ENCODE results near the gene MMRN2. TPM values are rescaled to one million over a fixed set of nuclear protein-coding genes. Genes with fewer than 3 reads are reported as not detected.

The MMRN2 gene
- total RNA-seq, 1 experiment from 2014 or later, result 0.64 TPM

DNA sequence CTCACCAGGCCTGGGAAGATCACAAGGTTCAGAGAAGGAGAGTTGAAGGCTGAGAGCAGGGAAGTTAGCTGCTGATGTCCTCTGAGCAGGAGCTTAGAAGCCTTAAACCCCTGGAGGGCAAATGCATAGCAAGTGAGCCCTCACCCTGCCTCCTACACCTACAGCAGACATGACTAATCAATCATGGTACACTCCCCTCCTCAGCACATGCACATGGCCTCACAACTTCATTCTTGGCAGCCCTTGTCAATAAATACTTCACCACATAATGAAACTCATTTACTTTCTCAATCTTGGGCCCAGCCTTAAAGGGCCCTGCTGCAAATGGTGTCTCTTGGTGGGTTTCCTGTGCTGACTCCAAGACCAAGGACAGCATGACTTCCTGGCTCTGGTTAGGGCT, 12.9 kb downstream of the MMRN2 start:
- Mint-ChIP-seq H3K4me1 (ENCODE audit: low read depth, unreplicated experiment) (no peaks in the 10 kb centered on the region), H3K4me3 (ENCODE audit: unreplicated experiment) (no peak overlapping the region), H3K27me3 (ENCODE audit: insufficient read depth, unreplicated experiment) (no peaks in the 10 kb centered on the region), H3K36me3 (ENCODE audit: insufficient read depth, unreplicated experiment) (peaks cover 8% of the 10 kb centered on the region), H3K27ac (ENCODE audit: unreplicated experiment) (no peak overlapping the region), H3K9me3 (ENCODE audit: unreplicated experiment) (no peaks in the 10 kb centered on the region)
- intact Hi-C loops (cut with micrococcal nuclease; ENCODE audit: unreplicated experiment), result no loop called here
- BruUV-seq (replicated peaks), result no TSS peak
- no peaks in the 10 kb centered on the region for H3K27me3 ChIP-seq (replicated peaks; ENCODE audit: control insufficient read depth, insufficient read depth, low read length)
- ChIA-PET CTCF (no interaction called here), POLR2A (no interaction called here)
- no peaks in the 10 kb centered on the region for H3K4me1 ChIP-seq
- DNase-seq, result peak in 1 of 2 experiments; percentile 14
- H3K36me3 ChIP-seq (ENCODE audit: control insufficient read depth, insufficient read depth, low read length), result no peaks in the 10 kb centered on the region
- TF ChIP-seq, protein P1, sequence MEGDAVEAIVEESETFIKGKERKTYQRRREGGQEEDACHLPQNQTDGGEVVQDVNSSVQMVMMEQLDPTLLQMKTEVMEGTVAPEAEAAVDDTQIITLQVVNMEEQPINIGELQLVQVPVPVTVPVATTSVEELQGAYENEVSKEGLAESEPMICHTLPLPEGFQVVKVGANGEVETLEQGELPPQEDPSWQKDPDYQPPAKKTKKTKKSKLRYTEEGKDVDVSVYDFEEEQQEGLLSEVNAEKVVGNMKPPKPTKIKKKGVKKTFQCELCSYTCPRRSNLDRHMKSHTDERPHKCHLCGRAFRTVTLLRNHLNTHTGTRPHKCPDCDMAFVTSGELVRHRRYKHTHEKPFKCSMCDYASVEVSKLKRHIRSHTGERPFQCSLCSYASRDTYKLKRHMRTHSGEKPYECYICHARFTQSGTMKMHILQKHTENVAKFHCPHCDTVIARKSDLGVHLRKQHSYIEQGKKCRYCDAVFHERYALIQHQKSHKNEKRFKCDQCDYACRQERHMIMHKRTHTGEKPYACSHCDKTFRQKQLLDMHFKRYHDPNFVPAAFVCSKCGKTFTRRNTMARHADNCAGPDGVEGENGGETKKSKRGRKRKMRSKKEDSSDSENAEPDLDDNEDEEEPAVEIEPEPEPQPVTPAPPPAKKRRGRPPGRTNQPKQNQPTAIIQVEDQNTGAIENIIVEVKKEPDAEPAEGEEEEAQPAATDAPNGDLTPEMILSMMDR (IDR thresholded peaks at IDR 0.05; ENCODE audit: insufficient read depth in 1 of 2, low read depth in 1 of 2, low read length in 1 of 2, severe bottlenecking in 1 of 2, unreplicated experiment in 1 of 2), result no peak
- H3K9me3 ChIP-seq, result no peaks in the 10 kb centered on the region
- no peak overlapping the region for H3K4me3 ChIP-seq (ENCODE audit: low read depth, low read length)

DNA sequence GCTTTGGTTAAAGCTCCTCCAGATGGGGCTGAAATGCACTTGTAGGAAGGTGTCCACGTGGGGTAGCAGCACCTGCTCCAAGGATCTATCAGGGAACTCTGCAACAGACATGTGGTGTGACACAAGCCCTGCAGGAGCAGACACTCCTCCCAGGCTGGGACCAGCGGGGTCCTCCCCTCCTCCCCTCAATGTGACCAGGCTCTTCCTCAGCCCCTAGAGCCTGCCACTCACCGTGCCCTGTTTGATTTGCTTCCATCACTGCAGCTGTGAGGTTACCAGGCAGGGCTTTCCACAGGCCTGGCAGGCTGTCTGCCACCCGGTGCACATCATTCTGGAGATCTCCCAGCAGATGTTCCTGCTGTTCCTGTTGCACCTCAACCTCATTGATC, 13.4 kb downstream of the MMRN2 start:
- POLR2A ChIA-PET, result no interaction called here
- intact Hi-C loops (cut with micrococcal nuclease; ENCODE audit: unreplicated experiment), result no loop called here
- H3K9me3 Mint-ChIP-seq (ENCODE audit: unreplicated experiment), result no peaks in the 10 kb centered on the region
- H3K27me3 Mint-ChIP-seq (ENCODE audit: insufficient read depth, unreplicated experiment), result no peaks in the 10 kb centered on the region
- H3K36me3 ChIP-seq (ENCODE audit: control insufficient read depth, insufficient read depth, low read length), result no peaks in the 10 kb centered on the region
- H3K27ac Mint-ChIP-seq (ENCODE audit: unreplicated experiment), result no peak overlapping the region
- H3K9me3 ChIP-seq, result no peaks in the 10 kb centered on the region
- H3K4me1 Mint-ChIP-seq (ENCODE audit: low read depth, unreplicated experiment), result no peaks in the 10 kb centered on the region
- CTCF ChIA-PET, result interaction anchor here (2.5 kb wide), 1 partner anchor 23 kb away, joined by 9 read pairs; no protein-coding TSS in a partner anchor
- no peaks in the 10 kb centered on the region for H3K4me1 ChIP-seq
- TF ChIP-seq, protein P1 (IDR thresholded peaks at IDR 0.05; ENCODE audit: insufficient read depth in 1 of 2, low read depth in 1 of 2, low read length in 1 of 2, severe bottlenecking in 1 of 2, unreplicated experiment in 1 of 2), result no peak
- no peak overlapping the region for H3K4me3 ChIP-seq (ENCODE audit: low read depth, low read length)
- H3K4me3 Mint-ChIP-seq (ENCODE audit: unreplicated experiment), result no peak overlapping the region
- DNase-seq, result no peak
- H3K27me3 ChIP-seq (replicated peaks; ENCODE audit: control insufficient read depth, insufficient read depth, low read length), result no peaks in the 10 kb centered on the region
- H3K36me3 Mint-ChIP-seq (ENCODE audit: insufficient read depth, unreplicated experiment), result peaks cover 12% of the 10 kb centered on the region
- no TSS peak for BruUV-seq (replicated peaks)

GRCh38 chr10:86943316-86944030, 13.9 kb downstream of the MMRN2 start:
- no TSS peak for BruUV-seq (replicated peaks)
- no peak overlapping the region for H3K27ac Mint-ChIP-seq (ENCODE audit: unreplicated experiment)
- no peak for DNase-seq
- POLR2A ChIA-PET, result no interaction called here
- no peaks in the 10 kb centered on the region for H3K9me3 ChIP-seq
- H3K4me3 Mint-ChIP-seq (ENCODE audit: unreplicated experiment), result no peak overlapping the region
- H3K36me3 ChIP-seq (ENCODE audit: control insufficient read depth, insufficient read depth, low read length), result no peaks in the 10 kb centered on the region
- no peaks in the 10 kb centered on the region for H3K4me1 ChIP-seq
- TF ChIP-seq, protein P1 (IDR thresholded peaks at IDR 0.05; ENCODE audit: insufficient read depth in 1 of 2, low read depth in 1 of 2, low read length in 1 of 2, severe bottlenecking in 1 of 2, unreplicated experiment in 1 of 2), result no peak
- H3K27me3 ChIP-seq (replicated peaks; ENCODE audit: control insufficient read depth, insufficient read depth, low read length), result no peaks in the 10 kb centered on the region
- H3K4me1 Mint-ChIP-seq (ENCODE audit: low read depth, unreplicated experiment), result no peaks in the 10 kb centered on the region
- no peak overlapping the region for H3K4me3 ChIP-seq (ENCODE audit: low read depth, low read length)
- peaks cover 12% of the 10 kb centered on the region for H3K36me3 Mint-ChIP-seq (ENCODE audit: insufficient read depth, unreplicated experiment)
- CTCF ChIA-PET, result interaction anchor here (2.5 kb wide), 1 partner anchor 23 kb away, joined by 9 read pairs; no protein-coding TSS in a partner anchor
- H3K9me3 Mint-ChIP-seq (ENCODE audit: unreplicated experiment), result no peaks in the 10 kb centered on the region
- H3K27me3 Mint-ChIP-seq (ENCODE audit: insufficient read depth, unreplicated experiment), result no peaks in the 10 kb centered on the region
- intact Hi-C loops (cut with micrococcal nuclease; ENCODE audit: unreplicated experiment), result no loop called here
